ENCODE results near the gene SCD.
"Not testable (repeated sequence)": the region's sequence is repeated elsewhere in the genome, so short reads cannot be mapped to it uniquely, and the experiment has no call there.

SCD gene

GRCh38 chr10:100362570-100363496 lies 15.8 kb downstream of the SCD start:
- no peak for DNase-seq (ENCODE audit: low spot score)

- no peak for DNase-seq (ENCODE audit: low spot score)
These were observed 17.1 kb downstream of the SCD start for GRCh38 chr10:100364175-100364574.

- no peak for DNase-seq (ENCODE audit: low spot score)
These were observed 17.8 kb downstream of the SCD start for GRCh38 chr10:100364735-100365391.

- DNase-seq (ENCODE audit: low spot score): no peak
These were observed 21.7 kb downstream of the SCD start for GRCh38 chr10:100368721-100369120.

- peak; percentile 47 for DNase-seq (ENCODE audit: low spot score)
These were observed 23.9 kb downstream of the SCD start for GRCh38 chr10:100370714-100371481.

GRCh38 chr10:100371482-100372027 lies 24.5 kb downstream of the SCD start:
- DNase-seq (ENCODE audit: low spot score): no peak

- DNase-seq (ENCODE audit: low spot score): no peak
These were observed 25.6 kb downstream of the SCD start for GRCh38 chr10:100372415-100373297.

GRCh38 chr10:100373298-100374199 lies 26.5 kb downstream of the SCD start:
- DNase-seq (ENCODE audit: low spot score): peak; percentile 82

- no peak for DNase-seq (ENCODE audit: low spot score)
These were observed 27.2 kb downstream of the SCD start for GRCh38 chr10:100374200-100374655.

- not testable (repeated sequence) for DNase-seq (ENCODE audit: low spot score)
These were observed 27.8 kb downstream of the SCD start for GRCh38 chr10:100374677-100375353.

GRCh38 chr10:100376656-100377055 lies 29.6 kb downstream of the SCD start:
- not testable (repeated sequence) for DNase-seq (ENCODE audit: low spot score)

- DNase-seq (ENCODE audit: low spot score): no peak
These were observed 30.8 kb downstream of the SCD start for GRCh38 chr10:100377830-100378229.

GRCh38 chr10:100380400-100380799 lies 33.4 kb downstream of the SCD start:
- no peak for DNase-seq (ENCODE audit: low spot score)

- DNase-seq (ENCODE audit: low spot score): no peak
These were observed 35.5 kb downstream of the SCD start for GRCh38 chr10:100382553-100382952.

GRCh38 chr10:100383251-100383650 lies 36.2 kb downstream of the SCD start:
- no peak for DNase-seq (ENCODE audit: low spot score)

GRCh38 chr10:100391163-100392002 lies 44.4 kb downstream of the SCD start:
- no peak for DNase-seq (ENCODE audit: low spot score)

GRCh38 chr10:100392686-100393003 lies 45.6 kb downstream of the SCD start:
- DNase-seq (ENCODE audit: low spot score): no peak

- DNase-seq (ENCODE audit: low spot score): no peak
These were observed 48.6 kb downstream of the SCD start for GRCh38 chr10:100395626-100396025.

GRCh38 chr10:100396605-100397004 lies 49.6 kb downstream of the SCD start:
- DNase-seq (ENCODE audit: low spot score): no peak
